Stimulated activated CD4-positive, alpha-beta T cell treated with anti-CD3 and anti-CD28 coated beads, Interleukin-15, amount 100 ng/mL, for 48 hours (primary cell): ENCODE data around the gene JADE2.
A peak's percentile ranks its signal among the peaks of the same experiment; 100 is the strongest.
"Not testable (repeated sequence)": the region's sequence is repeated elsewhere in the genome, so short reads cannot be mapped to it uniquely, and the experiment has no call there.

Experiments used
- DNase-seq, 2 donors: peaks; one replicate each; pipeline ENCODE4 v3.0.0-alpha.2; 2020; ENCODE audit warnings: low read depth in 2 of 2

Gene JADE2

DNA sequence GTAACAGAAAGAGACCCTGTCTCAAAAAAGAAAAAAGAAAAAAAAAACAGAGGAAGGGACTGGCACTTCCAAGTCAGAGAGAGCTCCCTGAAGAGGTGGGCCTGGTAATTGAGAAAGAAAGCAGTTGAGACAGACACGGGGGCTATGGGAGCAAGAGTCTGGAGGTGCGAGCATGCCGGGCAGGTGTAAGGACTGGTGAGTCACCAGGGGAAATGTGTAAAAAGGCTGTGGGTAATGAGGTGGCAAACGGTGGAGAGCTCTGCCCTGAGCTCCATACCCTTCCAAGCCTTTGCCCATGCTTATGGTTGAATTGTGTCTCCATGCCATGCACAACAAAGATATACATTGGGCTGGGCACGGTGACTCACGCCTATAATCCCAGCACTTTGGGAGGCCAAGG lies 18.0 kb upstream of the JADE2 start:
- no peak for DNase-seq

DNA sequence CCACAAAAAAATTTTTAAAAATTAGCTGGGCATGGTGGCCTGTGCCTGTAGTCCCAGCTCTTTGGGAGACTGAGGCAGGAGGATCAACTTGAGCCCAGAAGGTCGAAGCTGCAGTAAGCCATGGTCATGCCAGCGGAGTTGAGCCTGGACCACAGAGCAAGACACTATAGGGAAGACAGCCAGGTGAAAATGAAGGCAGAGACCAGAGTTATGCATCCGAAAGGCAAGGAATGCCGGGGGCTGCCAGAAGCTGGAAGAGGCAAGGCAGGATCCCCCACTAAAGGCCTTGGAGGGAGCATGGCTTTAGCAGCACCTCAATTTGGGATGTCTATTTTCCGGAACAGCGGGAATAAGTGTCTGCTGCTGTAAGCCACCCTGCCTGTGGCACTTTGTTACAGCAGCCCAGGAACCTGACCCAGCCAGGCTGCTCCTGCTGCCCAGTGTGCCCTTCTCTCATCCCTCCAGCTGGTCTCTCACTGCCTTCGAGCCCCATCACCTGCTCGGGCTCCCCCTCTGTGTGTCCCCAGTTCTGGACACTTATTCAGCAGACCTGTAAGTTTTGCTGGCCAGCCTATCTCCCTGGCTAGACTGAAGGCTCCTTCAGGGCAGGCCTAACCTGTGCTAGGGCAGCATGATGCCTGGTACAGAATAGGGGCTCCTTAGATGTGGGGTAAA lies 16.8 kb upstream of the JADE2 start:
- DNase-seq = no peak

DNA sequence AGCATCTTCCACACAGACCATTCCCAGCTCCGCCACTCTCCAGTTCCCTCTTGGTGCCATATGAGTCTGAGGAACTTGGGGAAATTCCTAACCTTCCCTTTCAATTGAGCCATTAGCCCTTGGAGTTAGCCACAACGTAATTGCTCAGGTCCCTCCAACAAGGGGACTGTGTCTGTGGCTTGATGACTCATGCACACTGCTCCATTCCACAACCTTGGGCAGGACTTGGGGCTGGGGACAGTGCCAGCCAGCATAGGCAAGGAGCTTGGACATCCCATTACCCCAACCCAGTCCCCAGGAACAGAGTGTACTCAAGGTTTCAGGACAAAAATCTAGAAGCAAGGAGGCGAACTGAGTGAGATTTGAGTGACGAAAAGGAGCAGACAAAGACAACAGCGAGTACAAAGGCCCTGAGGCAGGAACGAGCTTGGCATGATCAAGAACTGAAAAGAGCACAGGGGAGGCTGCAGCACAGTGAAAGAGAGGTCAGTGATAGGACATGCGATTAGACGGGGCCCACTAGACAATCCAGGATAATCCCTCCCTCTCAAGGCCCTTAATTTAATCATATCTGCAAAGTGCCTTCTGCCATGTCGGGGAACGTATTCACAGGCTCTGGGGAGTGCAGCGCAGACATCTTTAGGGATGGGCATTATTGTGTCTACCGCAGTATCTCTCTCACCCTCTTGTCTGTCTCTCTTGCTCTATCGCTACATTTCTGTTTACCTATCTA lies 16.0 kb upstream of the JADE2 start:
- no peak for DNase-seq

DNA sequence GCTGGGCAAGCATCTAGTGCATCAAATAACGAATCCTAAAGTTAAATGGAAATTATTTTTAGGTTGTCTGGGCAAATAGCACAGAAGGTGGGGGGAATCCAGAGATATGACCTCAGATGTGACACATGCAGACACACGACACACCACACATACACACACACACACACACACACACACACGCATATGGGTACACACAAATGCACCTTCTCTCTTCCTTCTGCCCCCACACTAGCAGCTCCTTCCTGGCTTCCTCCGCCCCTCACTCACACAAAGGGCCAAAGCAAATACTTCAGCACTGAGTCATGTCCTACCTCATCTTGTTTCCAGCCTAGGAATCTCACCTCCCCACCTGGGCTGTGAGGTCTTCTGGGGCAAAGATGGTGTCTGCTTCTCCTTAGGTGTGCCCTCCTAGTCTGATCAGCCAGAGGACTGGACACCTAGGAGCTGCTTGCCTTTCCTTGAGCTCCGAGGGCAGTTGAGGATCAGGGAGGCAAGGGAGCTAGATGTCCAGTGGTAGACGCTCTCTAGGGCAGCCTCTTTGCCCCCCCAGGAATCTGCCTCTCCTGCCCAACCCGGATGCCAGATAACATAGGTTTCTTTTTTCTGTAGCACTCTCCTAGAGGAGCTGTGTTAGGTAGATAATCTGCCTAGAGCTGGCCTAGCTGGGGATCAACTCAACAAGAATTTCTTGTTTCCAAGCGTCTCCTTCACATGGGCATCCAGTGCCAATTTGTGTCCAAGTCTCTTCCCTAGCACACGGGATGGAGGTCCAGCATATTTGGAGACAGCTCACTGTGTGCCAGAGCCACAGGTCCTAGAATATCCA lies 14.3 kb upstream of the JADE2 start:
- DNase-seq = peak; percentile 58 to 68

DNA sequence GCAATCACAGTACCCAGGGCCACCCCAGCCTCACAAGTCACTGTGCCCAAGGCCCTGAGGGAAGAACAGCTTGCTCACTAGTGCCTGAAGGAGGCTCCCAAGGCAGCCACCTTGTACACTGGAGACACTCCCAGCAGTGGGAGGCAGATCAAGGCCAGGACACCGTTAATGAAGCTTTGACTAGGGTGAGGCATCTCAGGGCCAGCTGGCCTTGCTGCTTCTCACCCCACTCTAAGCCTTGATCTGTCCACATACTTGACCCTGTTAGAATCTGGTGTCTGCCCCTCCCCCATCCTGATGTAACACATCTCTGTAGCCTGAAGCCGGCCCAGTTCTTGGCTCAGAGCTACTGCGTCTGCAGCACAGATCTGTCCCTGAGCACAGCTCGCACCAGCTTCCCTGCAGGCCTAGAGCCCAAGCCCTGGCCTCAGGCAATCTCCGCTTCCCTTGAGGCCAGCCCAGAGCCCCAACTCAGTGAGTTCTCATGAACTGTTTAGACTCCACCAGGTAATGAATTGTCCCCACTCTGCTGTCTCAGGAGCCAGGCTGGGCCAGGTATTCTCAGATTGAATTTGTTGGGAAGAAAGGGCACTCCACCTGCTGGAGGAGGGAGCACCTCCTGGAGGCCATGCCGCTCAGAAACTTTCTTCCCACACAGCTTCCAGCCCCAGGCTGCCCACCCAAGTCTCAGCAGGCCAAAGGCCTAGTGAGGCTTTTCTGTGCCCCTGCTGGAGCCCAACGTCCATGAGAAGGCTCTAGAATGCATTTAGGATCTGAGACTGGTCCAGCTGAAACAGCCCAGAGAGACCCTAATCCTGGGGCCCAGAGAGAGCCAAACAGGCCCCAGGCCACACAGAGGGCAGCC lies 13.4 kb upstream of the JADE2 start:
- DNase-seq = no peak

DNA sequence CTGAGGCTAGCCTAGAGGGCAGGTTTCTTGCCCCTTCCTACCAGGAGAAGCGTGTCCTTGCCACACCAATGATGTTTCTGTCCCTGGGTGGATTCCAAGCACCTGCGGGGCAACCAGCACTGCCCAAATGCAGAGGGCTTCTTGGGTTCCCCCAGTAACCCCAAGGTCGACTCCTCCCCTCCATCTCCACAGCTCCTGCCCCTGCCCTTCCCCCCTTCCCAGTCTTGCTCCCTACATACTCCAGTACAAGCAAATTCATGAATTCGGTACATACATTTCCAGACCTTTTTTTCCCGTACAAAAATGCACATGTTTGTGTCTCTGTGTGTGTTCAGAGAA lies 12.8 kb upstream of the JADE2 start:
- no peak for DNase-seq

GRCh38 chr5:134515801-134516200 lies 9.7 kb upstream of the JADE2 start:
- no peak for DNase-seq

- not testable (repeated sequence) for DNase-seq
Measured at GRCh38 chr5:134516984-134517383, 8.5 kb upstream of the JADE2 start.

- DNase-seq = no peak
Measured at GRCh38 chr5:134517553-134517952, 7.9 kb upstream of the JADE2 start.

DNA sequence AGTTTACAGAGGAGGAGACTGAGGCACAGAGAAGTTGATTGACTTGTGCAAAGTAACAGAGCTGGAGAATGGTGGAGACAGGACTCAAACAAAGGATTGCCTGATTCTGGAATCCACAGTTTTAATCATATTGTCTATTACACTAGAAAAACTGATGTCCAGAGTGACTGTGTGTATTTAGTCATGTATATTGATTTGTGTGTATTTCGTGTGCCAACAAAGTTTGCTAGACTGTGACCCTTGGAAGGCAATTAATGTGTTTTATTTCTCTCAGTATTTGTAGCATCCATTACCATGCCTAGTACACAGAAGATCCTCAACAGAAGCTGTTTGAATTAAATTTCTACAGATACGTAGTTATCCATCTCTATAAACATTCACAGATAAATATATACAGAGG lies 5.5 kb upstream of the JADE2 start:
- no peak for DNase-seq

- no peak for DNase-seq
Measured at GRCh38 chr5:134521841-134522240, 3.6 kb upstream of the JADE2 start.

- DNase-seq = no peak
Measured at GRCh38 chr5:134523543-134524271, 1.8 kb upstream of the JADE2 start.

- peak; percentile 35 to 58 for DNase-seq
Measured at GRCh38 chr5:134524272-134524825, 1.1 kb upstream of the JADE2 start.

DNA sequence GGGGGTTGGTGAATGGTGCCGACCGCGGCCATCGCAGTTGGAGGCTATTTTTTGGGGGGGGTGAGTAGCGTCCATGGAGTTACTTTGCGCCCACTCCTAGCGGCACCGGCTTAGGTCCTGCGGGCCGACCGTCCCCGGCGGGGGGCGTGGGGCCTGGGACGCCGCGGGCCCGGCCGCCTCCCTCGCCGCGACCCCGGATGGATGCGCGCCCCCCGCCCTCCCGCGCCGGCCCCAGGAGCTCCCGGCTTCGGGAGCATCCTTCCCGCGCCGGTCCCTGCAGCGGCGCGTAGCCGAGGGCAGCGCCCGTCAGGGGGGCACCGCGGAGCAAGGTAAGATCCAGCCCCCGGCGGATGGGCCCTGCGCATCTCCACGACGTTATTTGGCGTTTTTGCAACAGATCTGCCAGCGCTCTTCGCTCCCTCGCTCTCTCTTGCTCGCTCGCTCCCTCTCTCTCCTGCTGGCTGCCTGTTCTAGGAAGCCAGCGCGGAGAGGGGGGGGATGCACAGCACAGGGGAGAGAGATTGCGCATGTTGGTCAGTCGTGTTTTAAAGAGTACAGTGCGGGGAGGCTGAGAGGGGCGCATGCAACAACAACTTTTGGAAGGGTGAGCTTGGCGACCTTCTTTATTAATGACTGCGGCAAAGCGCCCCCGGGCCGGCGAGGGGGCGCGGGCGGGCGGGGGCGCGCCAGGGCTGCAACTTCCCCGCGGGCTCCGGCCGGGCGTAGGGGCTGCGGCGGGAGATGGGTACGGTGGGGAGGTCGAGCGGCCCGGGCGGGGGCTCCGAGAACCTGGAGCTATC lies 413 bp downstream of the JADE2 start:
- DNase-seq = peak; percentile 38 to 43

DNA sequence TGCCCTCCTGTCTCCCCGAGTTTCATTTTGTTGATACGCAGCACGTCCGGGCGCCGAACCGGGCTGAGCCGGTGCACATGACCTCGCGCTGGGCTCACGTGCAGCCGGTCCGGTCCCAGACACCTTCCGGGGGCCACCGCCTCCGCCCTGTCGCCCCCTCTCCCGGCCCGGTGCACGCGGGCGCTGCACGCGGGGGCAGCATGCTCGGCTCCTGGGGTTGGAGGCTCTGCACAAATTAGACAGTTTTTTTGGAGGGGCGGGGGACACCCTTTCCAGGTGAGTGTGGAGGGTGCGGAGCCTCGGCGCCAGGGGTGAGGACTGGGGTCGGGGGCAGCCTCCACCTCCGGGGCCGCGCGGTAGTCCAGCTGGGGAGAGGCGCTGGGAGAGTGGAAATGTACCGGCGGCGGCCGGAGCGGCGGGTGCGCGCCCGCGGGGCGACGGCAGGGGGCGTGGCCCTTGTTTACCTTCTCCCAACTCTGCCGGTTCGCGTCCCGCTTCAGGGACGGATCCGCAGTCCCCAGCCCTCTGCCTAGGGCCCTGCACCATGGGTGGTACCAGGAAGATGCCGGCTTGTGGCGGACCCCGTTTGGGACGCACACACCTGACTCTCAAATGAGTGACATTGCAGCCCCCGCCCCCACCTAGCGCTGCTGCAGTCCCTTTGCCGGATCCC lies 1.1 kb downstream of the JADE2 start:
- peak; percentile 77 to 78 for DNase-seq

GRCh38 chr5:134527156-134527960 lies 1.9 kb downstream of the JADE2 start:
- peak; percentile 57 to 69 for DNase-seq

DNA sequence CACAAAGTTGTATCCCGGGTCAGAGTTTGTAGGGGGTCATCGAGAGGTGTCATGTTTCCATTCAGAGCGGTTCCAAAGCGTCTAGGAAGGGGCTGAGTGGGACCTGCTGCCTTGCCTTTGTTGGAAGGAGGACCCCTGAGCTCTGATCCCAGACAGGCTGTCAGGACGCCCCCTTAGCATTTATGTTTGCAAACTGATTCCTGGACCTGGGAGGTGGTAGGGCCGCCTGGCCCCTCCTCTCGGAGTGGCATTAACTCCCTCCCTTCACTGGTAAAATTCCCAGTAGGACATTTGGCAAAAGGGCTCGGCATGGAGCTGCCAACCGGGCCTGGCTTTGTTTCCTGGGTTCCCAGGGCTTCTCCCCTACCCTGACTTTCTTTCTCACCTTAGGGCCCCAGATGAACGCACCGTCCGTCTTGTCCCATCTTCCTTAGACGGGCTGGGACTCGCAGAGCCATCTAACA lies 2.5 kb downstream of the JADE2 start:
- DNase-seq = no peak

DNA sequence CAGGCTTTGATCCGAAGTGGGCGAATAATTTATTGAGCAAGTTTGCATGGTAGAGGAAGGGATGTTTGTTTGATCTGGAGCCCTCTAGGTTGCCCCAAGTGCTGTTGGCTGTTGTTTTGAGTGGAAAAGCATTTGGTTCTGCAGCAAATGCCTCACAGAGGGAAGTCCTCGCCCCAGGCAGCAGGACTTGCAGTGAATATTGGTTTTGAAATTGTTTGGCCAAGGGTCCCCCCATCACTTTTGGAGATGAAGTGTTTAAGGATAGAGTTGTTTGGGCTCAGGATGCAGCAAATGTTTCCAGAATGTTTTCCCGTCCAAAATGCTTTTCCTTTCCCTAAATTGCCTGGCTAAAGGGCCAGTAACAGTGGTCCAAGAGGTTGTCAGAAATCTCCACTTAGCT lies 3.1 kb downstream of the JADE2 start:
- no peak for DNase-seq
